ENCODE data around the gene LAMP5.

GRCh38 chr20:9506280-9506821, 8.0 kb upstream of the LAMP5 start:
- TF ChIP-seq CTCF (IDR thresholded peaks at IDR 0.05) (no peak), EZH2 (IDR thresholded peaks at IDR 0.05) (peak; percentile 3), EZH2phosphoT487 (IDR thresholded peaks at IDR 0.05) (no peak)
